NCI-H1092 (cell line): ENCODE measurements around the gene TIMM22.

Experiments
- DNase-seq: peaks from one replicate; lab custom pipeline; 2025; lab: John Stamatoyannopoulos, UW

The TIMM22 gene

DNA sequence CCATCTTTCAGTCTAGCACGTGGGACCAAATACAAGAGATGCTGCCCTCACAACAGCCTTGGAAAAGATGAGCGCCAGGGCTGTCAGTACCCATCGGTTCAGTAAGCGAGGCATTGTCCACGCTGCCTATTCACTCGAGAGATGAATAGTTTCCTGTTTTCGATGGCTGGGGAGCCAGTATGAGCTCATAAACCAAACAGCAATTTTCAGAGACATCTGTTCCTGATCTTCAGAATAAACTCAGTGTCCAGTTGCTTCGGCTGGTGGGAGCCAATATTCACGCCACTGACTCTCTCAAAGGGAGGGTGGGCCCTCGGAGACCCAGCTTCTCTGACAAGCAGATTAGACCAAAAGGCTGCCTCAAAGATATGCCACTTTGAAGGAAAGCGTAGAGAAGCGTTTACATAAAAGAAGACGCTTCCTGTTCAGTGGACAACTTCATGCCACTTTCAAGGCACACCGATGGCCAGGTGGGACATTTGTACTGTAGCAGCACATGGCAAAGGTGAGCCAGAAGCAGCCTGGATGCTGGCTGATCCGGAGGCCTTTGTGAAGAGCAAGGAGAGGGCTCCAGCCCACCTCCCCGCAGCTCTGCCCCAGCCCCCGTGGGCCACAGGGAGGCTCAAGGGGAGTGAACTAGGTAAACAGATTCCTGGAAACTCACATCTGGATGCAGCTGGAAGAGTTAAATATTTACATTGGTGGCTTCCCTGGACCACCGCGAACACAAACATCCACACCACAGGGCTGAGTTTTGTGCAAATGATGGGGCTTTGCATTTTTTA lies 6.0 kb downstream of the TIMM22 start:
- DNase-seq: peak; percentile 51

DNA sequence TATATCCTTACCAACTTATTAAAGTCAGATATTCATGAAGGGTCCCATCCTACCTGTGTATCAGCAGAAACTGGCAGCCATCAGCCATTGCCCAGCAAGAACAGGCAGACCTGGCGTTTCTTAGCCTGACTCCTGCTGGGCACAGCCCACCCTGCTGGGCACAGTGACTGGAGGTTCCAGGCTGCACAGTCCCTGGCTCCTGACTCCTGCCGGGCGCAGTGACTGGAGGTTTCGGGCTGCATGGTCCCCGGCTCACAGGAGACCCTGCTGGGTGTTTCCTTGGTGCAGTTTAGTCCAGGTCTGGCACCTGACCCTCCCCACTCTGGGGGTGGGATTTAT lies 6.7 kb downstream of the TIMM22 start:
- DNase-seq: no peak

DNA sequence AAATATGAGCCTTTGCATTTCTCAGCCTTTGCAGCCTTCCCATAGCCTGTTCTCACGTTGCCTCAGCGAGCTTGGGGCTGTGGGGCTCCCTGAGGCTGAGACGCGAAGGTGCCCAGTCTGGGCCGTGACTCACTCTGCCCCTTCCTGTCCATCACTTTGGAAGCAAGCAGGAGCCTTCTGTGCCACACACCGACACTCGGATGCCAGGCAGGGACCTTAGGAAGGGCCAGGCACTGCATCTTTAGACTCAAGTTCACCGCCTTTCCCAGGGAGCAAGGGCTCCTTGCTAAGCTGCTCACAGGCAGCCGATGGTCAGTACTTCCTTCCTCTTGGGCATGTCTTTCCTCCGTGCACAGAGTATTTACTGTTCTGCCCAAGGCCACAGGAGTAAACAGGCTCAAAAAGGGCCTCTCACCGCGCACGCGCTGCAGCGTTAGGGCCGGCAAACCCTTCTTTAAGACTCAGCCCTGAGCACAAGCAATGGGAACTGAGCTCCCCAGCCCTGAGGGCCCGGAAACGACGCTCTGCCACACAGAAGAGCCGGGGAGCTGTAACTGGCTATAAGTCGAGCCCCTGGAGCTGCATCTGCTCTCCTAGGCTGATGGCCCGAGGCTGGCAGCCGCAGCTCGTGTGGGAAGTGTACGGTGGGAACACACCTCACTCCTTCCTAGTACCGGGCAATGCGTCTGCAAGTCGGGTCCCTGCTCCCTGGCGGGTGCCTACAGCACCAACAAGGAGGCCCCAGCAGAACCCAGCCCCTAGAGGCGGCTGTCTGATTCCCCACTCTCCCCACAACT lies 7.2 kb downstream of the TIMM22 start:
- DNase-seq: no peak

DNA sequence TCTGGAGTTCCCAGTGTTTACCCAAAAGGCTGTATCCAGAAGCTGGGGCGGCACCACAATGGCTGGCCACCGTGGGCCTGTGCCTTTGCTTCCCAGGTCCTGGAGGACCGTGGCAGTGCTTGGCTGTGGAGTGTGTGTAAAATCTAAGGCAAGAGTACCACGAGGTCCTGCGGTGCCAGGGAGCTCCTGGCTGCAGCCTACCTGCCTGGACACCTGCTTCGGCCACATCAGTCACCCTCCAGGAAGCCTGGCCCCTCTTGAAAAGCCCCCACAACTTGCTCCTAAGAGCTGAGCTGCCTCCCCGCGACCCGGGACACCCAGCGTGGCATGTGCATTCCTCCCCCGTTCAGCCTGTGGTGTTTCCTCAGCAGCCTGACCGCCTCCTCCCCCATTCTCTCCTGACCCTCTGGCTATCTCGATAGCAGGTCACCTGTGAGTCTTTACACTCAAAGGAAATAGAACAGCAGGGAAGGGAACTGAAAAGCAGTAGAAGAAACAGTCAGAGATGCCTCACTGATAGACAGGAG lies 7.9 kb downstream of the TIMM22 start:
- no peak for DNase-seq

DNA sequence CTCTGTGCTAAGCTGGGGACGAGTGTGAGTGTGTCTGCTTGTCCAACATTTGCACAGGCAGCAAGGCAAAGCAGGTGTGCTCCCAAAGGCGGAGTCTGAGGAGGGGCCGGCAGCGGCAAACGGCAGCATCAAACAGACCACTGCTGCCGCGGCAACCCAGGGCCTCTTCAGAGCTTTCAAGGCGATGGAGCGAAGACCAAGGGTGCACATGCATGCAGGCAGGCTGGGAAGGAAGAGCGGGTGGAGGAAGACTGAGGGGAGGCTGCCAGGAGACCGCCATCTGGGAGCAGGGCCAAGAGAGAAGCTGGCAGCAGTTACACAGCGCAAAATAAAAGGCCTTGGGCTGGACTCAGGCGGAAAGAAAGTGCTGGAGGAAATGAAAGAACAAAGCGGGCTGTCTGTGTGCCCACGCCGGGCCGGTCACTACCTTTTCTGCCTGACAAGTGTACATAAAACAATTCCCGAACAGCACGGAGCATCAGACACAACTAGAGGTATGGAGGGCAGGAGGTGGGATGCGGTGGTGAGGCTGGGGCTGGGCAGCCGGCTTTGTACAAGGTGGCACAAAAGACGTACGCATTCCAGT lies 8.5 kb downstream of the TIMM22 start:
- peak; percentile 37 for DNase-seq

DNA sequence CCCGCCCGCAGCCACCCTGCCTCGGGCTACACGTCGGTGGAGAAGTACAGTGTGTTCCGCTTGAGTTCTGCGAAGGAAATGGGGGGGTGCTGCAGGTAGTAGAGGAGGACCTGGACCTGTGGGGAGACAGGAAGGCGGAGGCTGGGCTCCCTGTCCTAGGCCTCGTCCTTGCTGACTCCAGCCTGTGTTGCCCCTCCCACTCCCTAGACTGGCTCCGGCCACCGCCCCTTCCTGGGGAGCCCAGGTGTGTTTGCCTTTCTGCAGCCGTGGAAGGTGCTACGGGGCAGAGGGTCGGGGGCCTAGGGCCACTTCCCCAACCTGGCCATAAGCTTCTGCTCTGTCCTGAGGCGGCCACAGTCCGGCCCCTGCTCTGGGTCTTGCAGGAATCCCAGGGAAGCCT lies 9.1 kb downstream of the TIMM22 start:
- no peak for DNase-seq

DNA sequence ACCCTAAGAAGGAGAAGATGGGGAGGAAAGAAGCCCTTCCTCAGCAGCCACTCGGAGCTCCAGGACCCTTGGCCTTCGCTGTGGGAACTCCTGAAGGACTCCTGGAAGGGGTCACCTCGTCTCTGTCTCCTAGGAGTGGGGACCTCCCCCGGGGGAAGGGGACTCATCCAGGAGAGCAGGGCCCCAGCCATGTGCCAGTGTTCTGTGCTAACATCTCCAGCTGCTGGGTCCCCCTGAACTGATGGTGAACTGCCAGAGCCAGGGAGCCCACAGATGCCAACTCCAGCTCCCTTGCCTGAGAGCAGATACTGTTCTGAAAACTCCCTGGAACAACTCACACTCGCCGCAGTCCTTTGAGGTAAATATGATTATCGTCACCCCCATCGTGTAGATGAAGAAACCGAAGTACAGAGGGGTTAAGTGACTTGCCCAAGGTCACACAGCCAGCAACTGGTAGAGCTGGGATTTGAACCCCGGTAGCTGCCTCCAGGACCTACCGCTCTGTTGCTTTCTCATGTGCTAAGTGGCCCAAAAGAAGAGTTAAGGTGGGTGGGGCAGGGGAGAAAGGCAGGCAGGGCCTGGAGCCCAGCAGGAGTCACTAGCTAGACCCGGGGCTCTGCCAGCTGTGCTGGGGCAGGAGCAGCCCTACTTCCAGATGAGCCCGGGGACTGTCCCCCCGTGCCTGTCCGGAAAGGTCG lies 10.5 kb downstream of the TIMM22 start:
- DNase-seq: no peak

DNA sequence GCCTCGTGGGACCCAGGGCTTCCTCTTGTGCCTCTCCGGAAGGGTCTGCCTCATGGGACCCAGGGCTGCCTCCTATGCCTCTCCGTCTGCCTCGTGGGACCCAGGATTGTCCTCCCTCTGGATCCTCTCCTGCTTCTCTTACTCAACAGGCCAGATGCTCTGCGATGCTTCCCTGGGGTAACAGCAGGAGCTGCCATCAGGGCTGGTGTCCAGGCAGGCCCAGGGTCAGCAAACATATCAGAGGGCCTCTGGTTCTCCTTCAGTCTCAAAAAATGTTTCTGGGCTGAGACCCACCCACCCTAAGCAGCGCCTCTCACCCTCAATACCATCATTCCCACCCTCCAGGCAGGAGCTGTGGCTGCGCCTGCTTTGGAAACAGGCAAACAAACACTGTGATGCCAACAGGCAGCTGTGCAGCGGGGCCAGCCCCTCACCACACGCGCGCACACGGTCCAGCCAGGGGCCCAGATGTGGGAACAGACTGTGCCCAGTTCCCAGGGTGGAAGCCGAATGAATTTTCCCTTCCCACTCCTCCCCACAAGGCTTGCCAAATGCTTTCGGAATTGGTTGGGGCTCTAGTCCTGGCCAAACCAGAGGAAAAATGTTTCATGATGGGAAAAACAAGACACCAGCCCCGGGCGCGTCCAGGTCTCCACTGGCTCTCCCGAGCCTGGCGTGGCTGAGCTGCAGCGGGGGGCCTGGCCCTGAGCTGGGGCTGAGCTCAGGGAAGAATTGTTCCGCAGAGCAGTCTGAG lies 11.3 kb downstream of the TIMM22 start:
- DNase-seq: no peak

DNA sequence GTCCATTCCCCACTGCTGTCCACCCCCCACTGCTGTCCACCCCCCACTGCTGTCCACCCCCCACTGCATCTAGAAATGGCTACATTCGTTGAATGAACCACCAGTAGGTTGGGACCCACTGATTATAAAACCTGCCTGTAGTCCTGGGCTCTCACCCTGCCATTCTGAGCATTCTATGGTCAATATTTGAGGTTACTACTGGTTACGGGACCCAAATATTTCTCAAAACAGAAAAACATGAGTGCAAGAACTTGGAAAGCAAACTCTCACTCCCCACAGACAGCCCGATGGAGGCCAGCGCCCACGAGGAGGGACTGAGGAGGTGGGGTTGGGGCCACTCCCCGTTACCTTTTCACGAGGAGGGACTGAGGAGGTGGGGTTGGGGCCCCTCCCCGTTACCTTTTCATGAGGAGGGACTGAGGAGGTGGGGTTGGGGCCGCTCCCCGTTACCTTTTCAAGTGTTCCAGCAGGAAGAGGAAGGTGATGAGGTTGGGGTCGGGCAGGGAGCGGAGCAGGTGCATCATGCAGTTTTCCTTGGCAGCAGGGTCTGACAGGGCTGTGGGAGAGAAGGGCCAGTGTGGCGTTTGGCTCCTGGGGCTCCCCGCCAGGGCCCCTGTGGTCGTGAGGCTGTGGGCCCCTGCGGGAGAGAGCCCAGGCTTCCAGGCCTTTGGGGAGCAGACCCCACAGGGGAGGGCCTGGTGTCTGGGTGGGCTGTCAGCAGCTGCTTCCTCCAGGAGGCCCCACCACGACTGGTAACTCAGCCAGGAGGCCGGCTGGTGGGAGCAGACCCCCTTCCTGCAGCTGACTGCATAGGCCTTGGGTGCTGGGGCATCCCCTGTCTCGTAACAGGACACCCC lies 12.5 kb downstream of the TIMM22 start:
- DNase-seq: no peak

DNA sequence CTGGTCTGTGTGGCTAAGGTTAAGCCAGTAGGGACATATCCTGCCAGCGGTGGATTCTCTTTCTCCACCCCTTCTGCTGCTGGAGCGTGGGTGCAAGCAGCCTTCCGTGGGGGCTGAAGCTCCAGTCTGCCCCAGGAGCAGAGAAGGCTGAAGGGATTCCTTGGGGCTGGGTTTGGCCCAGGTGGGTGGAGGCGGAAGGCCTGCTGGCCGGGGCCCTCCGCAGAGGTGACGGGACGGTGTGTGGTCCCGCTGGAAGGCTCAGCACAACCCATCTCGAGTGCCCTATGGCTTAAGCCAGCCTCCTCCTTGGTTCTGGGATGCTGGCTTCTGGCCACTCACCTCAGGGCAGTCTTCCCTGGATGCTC lies 13.1 kb downstream of the TIMM22 start:
- no peak for DNase-seq

DNA sequence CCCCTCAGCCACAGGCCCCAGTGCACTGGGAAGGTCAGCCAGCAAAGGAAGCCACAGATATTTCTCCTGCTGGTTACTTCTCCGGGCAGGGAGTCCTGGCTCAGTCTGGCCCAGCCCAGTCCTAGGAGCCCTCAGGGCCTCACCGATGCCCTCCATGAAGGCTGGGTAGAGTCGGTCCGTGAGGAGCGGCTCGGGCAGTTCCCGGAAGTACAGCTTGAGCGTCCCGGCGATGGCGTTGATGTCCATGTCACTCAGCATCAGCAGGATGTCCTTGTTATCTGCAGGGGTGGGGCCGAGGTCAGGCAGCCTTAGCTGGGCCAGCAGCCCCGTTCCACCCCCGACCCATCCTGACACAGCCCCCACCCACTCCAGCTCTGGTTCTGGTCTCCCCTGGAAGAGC lies 13.7 kb downstream of the TIMM22 start:
- DNase-seq: no peak

DNA sequence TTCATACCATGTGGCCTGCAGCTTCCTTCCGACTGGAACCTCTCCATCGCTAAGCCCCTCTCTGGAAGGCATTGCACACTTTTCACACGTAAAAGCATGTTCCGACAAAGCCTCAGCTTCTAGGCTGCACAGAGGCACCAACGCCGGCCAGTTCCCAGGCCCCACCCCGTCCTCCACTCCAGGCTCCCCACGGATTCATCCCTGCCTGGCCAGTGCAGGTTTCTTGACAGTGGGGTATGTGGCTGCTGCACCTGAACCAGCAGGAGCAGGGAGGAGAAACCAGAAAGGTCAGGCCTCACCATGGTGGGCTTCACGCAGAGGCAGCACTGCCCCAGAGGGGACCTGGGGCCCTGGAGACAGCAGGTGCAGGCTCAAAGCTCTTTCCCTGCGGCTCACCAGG lies 14.2 kb downstream of the TIMM22 start:
- DNase-seq: no peak

DNA sequence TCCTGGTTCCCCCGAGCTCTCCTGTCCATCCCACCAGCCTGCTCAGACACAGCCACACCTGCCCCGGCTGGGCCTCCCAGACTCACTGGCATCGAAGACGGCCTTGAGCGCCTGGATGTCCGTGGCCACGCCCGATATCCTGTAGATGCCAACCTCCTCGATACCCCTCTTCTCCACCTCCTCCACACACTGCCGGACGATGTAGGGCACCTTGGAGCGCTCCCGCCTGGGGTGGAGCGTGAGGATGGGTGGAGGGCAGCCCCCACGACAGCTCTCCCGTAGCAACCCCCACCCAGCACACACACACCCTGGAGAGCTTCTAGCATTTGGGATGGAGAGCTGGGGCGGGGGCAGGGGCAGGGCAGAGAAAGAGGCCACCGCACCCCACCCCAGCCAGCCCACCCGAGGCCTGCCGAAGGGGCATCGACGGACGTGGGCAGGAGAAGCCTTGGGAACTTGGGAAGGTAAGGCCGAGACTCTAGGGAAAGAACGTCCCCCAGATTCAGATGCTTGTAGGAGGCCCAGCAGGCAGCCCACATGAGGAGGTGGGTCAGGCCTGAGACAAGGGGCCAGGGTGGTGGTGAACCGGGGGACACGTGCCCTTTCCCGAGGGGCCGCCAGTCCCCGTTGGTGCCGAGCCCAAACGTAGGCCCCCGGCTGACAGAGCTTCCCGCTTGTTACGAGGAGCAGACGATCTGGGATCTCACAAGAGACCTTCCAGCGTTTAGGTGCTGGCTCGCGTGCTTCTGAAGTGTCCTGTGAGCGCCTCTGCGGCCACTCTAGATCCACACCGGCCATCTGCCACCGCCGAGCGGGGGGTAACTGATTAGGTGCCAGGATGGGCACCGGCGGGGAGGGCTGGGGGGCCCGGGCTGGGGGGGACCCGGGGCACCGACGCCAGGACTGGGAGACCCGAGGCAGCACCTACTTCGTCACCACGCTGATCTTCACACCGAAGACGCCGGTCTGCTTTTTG lies 15.1 kb downstream of the TIMM22 start:
- peak; percentile 8 for DNase-seq

DNA sequence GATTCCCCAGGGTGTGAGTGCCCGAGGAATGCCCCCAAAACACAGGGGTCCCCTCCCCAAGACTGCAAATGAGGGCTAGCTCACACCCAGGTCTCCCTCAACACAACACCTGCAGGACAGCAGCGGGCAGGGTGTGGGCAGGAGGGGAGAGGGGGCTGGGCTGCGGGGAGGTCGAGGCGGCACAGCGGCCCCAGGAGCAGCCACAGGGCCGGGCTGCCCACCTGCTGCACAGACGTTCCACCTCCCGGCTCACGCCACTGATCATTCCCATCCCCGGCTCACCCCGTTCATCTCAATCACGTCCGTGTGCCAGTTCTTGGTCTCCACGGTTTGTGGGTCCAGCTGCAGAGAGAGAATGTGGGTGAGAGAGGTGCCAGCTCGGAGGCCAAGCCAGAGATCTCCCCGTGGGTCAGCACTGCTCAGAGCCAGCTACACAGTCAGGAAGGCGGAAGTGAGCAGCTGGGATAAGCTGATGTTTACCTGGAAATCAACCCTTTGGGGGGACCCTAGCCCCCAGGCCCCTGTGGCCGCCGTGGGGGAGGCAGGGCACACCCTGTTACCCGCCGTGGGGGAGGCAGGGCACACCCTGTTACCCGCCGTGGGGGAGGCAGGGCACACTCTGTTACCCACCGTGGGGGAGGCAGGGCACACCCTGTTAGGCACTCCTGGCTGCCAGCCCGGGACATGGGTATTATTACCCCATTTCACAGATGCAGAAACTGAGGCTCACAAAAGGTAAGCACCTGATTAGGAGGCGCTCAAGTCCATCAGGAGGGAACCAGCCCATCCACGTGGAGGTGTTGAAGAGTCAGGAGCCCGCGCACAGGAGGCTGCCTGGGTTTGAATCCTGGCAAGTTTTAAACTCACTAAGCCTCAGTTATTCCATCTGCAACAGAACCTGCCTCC lies 16.1 kb downstream of the TIMM22 start:
- DNase-seq: peak; percentile 21

DNA sequence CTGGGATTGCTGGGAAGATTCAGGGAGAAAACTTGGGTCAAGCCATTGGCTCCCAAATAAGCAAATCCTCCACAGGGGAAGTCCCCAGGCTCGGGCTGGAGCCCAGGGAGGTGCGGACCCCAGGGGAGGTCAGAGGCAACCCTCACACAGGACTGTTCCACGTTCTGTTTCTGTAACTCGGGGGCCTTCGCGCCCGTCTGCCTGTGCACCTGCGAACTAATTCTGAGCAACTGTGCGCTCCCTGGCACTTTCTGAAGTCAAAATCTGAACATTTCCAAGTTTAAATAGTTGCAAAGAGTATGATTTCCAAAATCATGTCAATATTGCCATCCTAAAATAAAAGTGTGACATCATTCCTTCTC lies 16.8 kb downstream of the TIMM22 start:
- DNase-seq: no peak

DNA sequence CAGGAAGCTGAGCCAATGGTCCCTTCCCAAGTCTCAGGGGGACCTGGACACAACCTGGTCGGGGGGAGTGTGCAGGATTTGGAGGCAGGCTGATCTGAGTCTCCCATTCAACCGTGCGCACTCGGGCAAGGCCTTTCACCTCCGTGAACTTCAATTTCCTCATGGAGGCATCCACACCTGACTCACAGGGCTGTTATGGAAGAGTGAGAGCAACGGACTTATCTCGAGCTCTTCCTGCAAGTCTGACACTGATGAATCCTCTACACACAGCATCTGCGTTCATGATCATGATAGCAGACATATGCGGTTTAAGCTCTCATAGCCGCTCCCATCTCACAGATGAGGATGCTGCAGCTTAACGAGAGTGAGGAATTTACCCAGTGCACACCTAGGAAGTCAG lies 21.6 kb downstream of the TIMM22 start:
- no peak for DNase-seq

DNA sequence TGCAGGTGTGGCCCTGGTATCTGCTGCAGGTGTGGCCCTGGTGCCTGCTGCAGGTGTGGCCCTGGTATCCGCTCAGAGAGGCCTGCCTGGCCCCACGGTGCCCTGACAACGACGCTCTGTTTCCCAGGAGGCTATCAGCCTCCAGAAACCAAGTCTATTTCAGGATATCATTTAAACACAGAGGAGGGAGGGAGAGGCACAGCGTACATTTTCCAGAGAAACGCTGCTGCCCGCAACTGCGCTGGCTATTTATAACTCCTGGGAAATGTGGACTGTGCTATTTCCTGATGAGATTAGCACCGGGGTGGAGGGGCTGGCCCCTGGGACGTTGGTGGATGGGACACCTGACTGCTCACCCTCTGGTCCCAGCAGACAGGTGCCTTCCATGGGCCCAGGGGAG lies 22.5 kb downstream of the TIMM22 start:
- no peak for DNase-seq

DNA sequence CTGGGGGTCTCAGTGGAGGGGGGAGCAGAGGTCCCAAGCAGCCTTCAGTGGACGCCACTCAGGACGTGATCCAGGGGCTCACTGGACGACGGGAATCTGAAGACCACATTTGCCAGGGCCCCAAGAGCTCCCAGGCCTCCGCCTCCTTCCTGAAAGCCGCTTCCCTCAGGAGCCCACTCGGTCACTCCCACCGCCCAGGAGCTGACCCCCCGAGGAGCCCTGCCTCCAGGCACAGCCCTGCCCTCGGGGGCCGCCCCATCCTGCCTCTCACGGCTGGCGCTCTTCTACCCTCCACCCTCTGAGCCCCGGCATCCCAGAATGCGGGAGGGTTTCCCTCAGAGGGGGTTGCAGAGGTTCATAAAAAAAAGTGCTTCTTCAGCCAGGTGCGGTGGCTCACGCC lies 24.2 kb downstream of the TIMM22 start:
- no peak for DNase-seq
